Tibial nerve (tissue), 4 donors: ENCODE data around the gene PLSCR2.

Experiments
- CTCF ChIP-seq, 5 experiments: fragments of 200-600 bp in 3 of 5; fragments of 450-650 bp in 2 of 5; sonication (generic) in 3 of 5; IDR thresholded peaks; one replicate each; pipeline ENCODE4 v1.5.1; 2016 to 2019; ENCODE audit warnings: antibody characterized with exemption in 5 of 5, mild to moderate bottlenecking in 3 of 5, moderate library complexity in 2 of 5
- EP300 ChIP-seq, 2 donors: sonication (generic); formaldehyde crosslinking; IDR thresholded peaks; one replicate each; pipeline ENCODE4 v1.6.1; 2017; ENCODE audit warnings: antibody characterized with exemption in 2 of 2, mild to moderate bottlenecking in 1 of 2

- TF ChIP-seq EP300 (IDR thresholded peaks at IDR 0.05) (no peak), CTCF (IDR thresholded peaks at IDR 0.05) (no peak)
Observed at GRCh38 chr3:146384786-146385185, 84.6 kb downstream of the PLSCR2 start.
